ENCODE data around the gene LRRC8C. TPM values are rescaled to one million over a fixed set of nuclear protein-coding genes. Genes with fewer than 3 reads are reported as not detected.

LRRC8C gene
- total and polyA plus RNA-seq, 2 of the 8 experiments (the other 6 are each of a cell fraction or from before 2014, with no cell fraction given): 1.1 to 2.1 TPM

DNA sequence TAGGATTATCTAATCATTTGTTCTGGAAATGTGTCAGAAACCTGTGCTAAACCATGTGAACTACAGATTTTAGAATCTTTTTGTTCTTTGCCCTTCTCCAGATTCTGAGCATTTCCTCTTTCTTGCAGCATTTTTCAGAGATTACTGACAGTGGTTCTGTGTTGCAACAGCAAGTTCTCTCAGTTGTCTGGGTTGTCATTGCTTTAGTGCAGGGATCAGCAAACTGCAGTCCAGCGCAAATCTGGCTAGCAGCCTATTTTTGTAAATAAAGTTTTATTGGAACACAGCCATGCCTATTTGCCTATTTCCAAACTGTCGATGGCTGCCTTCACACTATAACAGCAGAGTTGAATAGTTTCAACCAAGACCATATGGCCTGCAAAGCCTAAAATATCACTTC is 121.6 kb downstream of the LRRC8C start:
- CTCF ChIA-PET (ENCODE audit: partially characterized antibody): interaction anchor here (1.0 to 1.7 kb wide), 3 partner anchors 8 to 138 kb away, joined by 3 to 5 read pairs (median 4); no protein-coding TSS in a partner anchor
- FAIRE-seq (no peak), DNase-seq (ENCODE audit: low read depth in 1 of 2, low spot score in 2 of 2) (no peak)
- POLR2A ChIA-PET (ENCODE audit: partially characterized antibody): no interaction called here
- Histone ChIP-seq H3K36me3 (ENCODE audit: control insufficient read depth in 2 of 4, insufficient read depth in 4 of 4, low read length in 3 of 4) (no peaks in the 10 kb centered on the region), H4K8ac (ENCODE audit: extremely low read depth, insufficient read depth, low read length) (no peak overlapping the region), H3K79me2 (ENCODE audit: control insufficient read depth in 1 of 2, insufficient read depth in 2 of 2, low read length in 2 of 2) (no peaks in the 10 kb centered on the region), H3K14ac (ENCODE audit: insufficient read length) (no peak overlapping the region), H3K79me1 (ENCODE audit: low read depth, low read length) (no peaks in the 10 kb centered on the region), H3K23ac (ENCODE audit: insufficient read length) (no peak overlapping the region), H3K4me2 (ENCODE audit: insufficient read depth in 1 of 2, low read depth in 2 of 2, low read length in 2 of 2) (no peak overlapping the region), H4K5ac (ENCODE audit: insufficient read length, low read depth, low read length) (no peak overlapping the region), H2AFZ (ENCODE audit: low read length) (no peak overlapping the region), H3K9ac (replicated peaks in 1 of 4; ENCODE audit: extremely low read depth in 1 of 4, low read depth in 3 of 4, low read length in 3 of 4) (no peak overlapping the region), H2BK20ac (ENCODE audit: low read length) (no peak overlapping the region), H4K20me1 (replicated peaks in 1 of 2; ENCODE audit: control insufficient read depth in 1 of 2, insufficient read depth in 2 of 2, low read length in 2 of 2) (no peaks in the 10 kb centered on the region), H2BK120ac (replicated peaks; ENCODE audit: low read depth, low read length) (no peak overlapping the region), H2AK5ac (ENCODE audit: low read depth, low read length) (no peak overlapping the region), H4K91ac (replicated peaks; ENCODE audit: insufficient read length, low read length) (no peak overlapping the region), H3K23me2 (ENCODE audit: low read depth, low read length) (no peaks in the 10 kb centered on the region), H3K56ac (replicated peaks; ENCODE audit: insufficient read length, low read depth, low read length) (no peak overlapping the region), H3K9me3 (ENCODE audit: insufficient read depth in 2 of 2, low read depth in 1 of 2, low read length in 1 of 2) (no peaks in the 10 kb centered on the region), H3K4ac (replicated peaks; ENCODE audit: insufficient read length, low read depth, low read length) (no peak overlapping the region), H2BK5ac (ENCODE audit: low read depth, low read length) (no peak overlapping the region), H3K4me3 (ENCODE audit: extremely low read depth in 1 of 4, insufficient read depth in 2 of 4, low read depth in 3 of 4, low read length in 4 of 4) (no peak overlapping the region), H3K4me1 (replicated peaks in 1 of 4; ENCODE audit: control insufficient read depth in 3 of 4, insufficient read depth in 4 of 4, low read length in 3 of 4) (no peaks in the 10 kb centered on the region), H3K18ac (ENCODE audit: extremely low read depth, low read length) (no peak overlapping the region), H3K27ac (ENCODE audit: low read depth, low read length) (no peak overlapping the region), H2BK12ac (ENCODE audit: low read depth, low read length) (no peak overlapping the region), H2BK15ac (ENCODE audit: low read length) (no peak overlapping the region), H3K27me3 (replicated peaks in 1 of 4; ENCODE audit: control insufficient read depth in 3 of 4, extremely low read depth in 1 of 4, insufficient read depth in 3 of 4, low read length in 3 of 4) (no peaks in the 10 kb centered on the region; a peak in 1 of 7 replicates)
- 95% methylated on average over 2 of the region's 2 CpGs; no CpG with 5 or more reads in 1 of the 2 experiments for WGBS, 2 experiments (ENCODE audit: extremely low coverage in 1 of 2, insufficient coverage in 1 of 2, insufficient read length in 1 of 2, insufficient replicate concordance in 2 of 2, low coverage in 1 of 2, low lambda C conversion rate in 2 of 2, missing lambda C conversion rate in 1 of 2)
- TF ChIP-seq TAF1 (IDR thresholded peaks at IDR 0.05; ENCODE audit: low read depth, low read length) (no peak), POLR2A (IDR thresholded peaks at IDR 0.05; ENCODE audit: control extremely low read depth in 1 of 2, low read depth in 2 of 2, low read length in 2 of 2) (no peak), GTF2F1 (IDR thresholded peaks at IDR 0.05; ENCODE audit: borderline replicate concordance, low read depth, low read length) (no peak), RAD21 (IDR thresholded peaks at IDR 0.05 in 1 of 2, conservative IDR thresholded peaks at IDR 0.05 in 1 of 2; ENCODE audit: low read depth in 2 of 2, low read length in 2 of 2) (no peak)

All from H1 (cell line).